DOHH2 (cell line): ENCODE measurements around the gene ANTXR1.

Experiments
- H3F3A ChIP-seq: fragments of 200-600 bp; sonication (generic), shearing (Covaris generic); 2 replicates; pipeline ENCODE4 v1.6.0; 2016; ENCODE audit warnings: antibody characterized with exemption, mild to moderate bottlenecking; ENCODE audit not compliant: control insufficient read depth, insufficient read depth
- H3K27ac ChIP-seq: fragments of 200-600 bp; sonication (generic); 2 replicates; pipeline ENCODE4 v1.5.1; 2014; ENCODE audit warnings: low read depth, mild to moderate bottlenecking, low read length, moderate library complexity
- H3K27me3 ChIP-seq: fragments of 200-600 bp; sonication (generic); 2 replicates; pipeline ENCODE4 v1.6.1; 2014; ENCODE audit warnings: mild to moderate bottlenecking, low read length, mixed read lengths; ENCODE audit not compliant: control insufficient read depth
- H3K36me3 ChIP-seq: fragments of 200-600 bp; sonication (generic); 2 replicates; pipeline ENCODE4 v1.6.1; 2014; ENCODE audit warnings: mild to moderate bottlenecking, low read length, moderate library complexity, mixed read lengths; ENCODE audit not compliant: control insufficient read depth
- H3K4me1 ChIP-seq: fragments of 200-600 bp; sonication (generic); 2 replicates; pipeline ENCODE4 v1.6.1; 2014; ENCODE audit warnings: mild to moderate bottlenecking, low read length, mixed read lengths; ENCODE audit not compliant: control insufficient read depth
- H3K4me2 ChIP-seq: fragments of 200-600 bp; sonication (generic); 2 replicates; pipeline ENCODE4 v1.6.0; 2014; ENCODE audit warnings: mild to moderate bottlenecking, low read length, moderate library complexity
- H3K4me3 ChIP-seq: fragments of 200-600 bp; sonication (generic); 2 replicates; pipeline ENCODE4 v1.5.1; 2014; ENCODE audit warnings: mild to moderate bottlenecking, low read length, mixed read lengths
- H3K79me2 ChIP-seq: fragments of 200-600 bp; sonication (generic); 2 replicates; pipeline ENCODE4 v1.6.1; 2014; ENCODE audit warnings: mild to moderate bottlenecking, low read length, mixed read lengths; ENCODE audit not compliant: control insufficient read depth
- H3K9me2 ChIP-seq: fragments of 200-600 bp; sonication (generic); replicated peaks from 2 replicates; pipeline ENCODE4 v1.6.1; 2014; ENCODE audit warnings: mild to moderate bottlenecking, low read length, mixed read lengths; ENCODE audit not compliant: control insufficient read depth
- H3K9me3 ChIP-seq: fragments of 200-600 bp; sonication (generic); 2 replicates; pipeline ENCODE4 v1.6.1; 2014; ENCODE audit warnings: antibody characterized with exemption, low read length, mixed read lengths; ENCODE audit not compliant: control insufficient read depth, insufficient read depth
- H4K20me1 ChIP-seq: fragments of 200-600 bp; sonication (generic); 2 replicates; pipeline ENCODE4 v1.6.0; 2014; ENCODE audit warnings: low read depth, mild to moderate bottlenecking, antibody characterized with exemption, low read length, moderate library complexity; ENCODE audit not compliant: control insufficient read depth, insufficient read depth
- CTCF ChIP-seq: fragments of 200-600 bp; sonication (generic); IDR thresholded peaks from one replicate; pipeline ENCODE4 v1.5.1; 2014; ENCODE audit warnings: antibody characterized with exemption, mild to moderate bottlenecking, low read depth, low read length; ENCODE audit not compliant: poor library complexity, severe bottlenecking
- EZH2phosphoT487 ChIP-seq: fragments of 200-600 bp; sonication (generic); IDR thresholded peaks from 2 replicates; pipeline ENCODE4 v1.6.1; 2017; ENCODE audit warnings: borderline replicate concordance, mild to moderate bottlenecking, antibody characterized with exemption, low read length, moderate library complexity, mixed read lengths

The ANTXR1 gene

DNA sequence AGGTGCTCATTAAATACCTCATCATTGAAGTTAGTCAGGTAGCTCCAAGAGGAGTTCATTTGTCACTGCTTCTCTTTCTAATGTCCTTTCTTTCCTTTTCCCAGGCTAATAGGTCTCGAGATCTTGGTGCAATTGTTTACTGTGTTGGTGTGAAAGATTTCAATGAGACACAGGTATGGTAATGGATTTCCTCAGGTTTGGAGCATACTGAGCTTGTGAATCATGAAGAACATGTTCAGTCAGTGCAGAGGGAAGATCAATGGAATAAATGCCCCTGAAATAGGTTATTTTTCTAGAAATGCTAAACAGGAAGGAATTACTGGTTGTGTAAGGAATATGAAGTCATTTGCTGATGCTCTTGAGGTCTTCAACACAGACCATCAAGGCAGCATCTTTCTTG is 62.5 kb downstream of the ANTXR1 start:
- Histone ChIP-seq H3K9me2 (no peaks in the 10 kb centered on the region), H3F3A (no peaks in the 10 kb centered on the region), H3K4me1 (no peaks in the 10 kb centered on the region), H3K4me3 (no peak overlapping the region), H4K20me1 (no peaks in the 10 kb centered on the region), H3K27me3 (0 out of 2 replicates have a peak, but pooled peaks cover 7% of the 10 kb centered on the region), H3K9me3 (no peaks in the 10 kb centered on the region), H3K79me2 (no peaks in the 10 kb centered on the region), H3K4me2 (no peak overlapping the region), H3K27ac (no peak overlapping the region), H3K36me3 (no peaks in the 10 kb centered on the region)
- no peak for TF ChIP-seq EZH2phosphoT487

DNA sequence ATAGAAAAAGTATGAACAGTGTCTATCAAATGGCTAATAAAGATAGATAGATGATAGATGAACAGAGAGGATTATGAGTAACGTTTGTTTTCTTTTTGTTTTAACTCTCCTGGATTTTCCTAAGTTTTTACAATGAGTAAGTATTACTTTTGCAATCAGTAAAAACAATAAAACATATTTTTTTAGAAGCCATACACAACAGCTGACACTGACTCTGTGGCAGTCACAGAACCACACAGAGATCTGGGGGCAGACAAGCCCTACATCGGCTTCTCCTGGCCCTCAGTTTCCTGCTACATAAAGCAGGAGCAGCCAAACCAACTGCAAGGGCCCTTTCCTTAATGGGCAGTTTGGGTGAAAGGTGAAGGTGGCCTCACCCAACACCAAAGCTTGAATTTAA is 63.6 kb downstream of the ANTXR1 start:
- Histone ChIP-seq H3K4me3 (no peak overlapping the region), H3K36me3 (no peaks in the 10 kb centered on the region)

GRCh38 chr2:69077252-69077950 is 64.4 kb downstream of the ANTXR1 start:
- Histone ChIP-seq H3K4me2 (no peak overlapping the region), H3K9me2 (no peaks in the 10 kb centered on the region), H3K27ac (no peak overlapping the region), H3K79me2 (no peaks in the 10 kb centered on the region), H3K9me3 (no peaks in the 10 kb centered on the region), H3K4me1 (no peaks in the 10 kb centered on the region), H3F3A (no peaks in the 10 kb centered on the region), H4K20me1 (no peaks in the 10 kb centered on the region), H3K27me3 (peaks cover 7% of the 10 kb centered on the region; the same call in 1 of the 2 replicates), H3K36me3 (no peaks in the 10 kb centered on the region), H3K4me3 (no peak overlapping the region)
- no peak for TF ChIP-seq CTCF
- no peak for TF ChIP-seq EZH2phosphoT487

More for the DNA sequence above, 63.6 kb downstream of the ANTXR1 start:
- no peaks in the 10 kb centered on the region for H3F3A ChIP-seq
- no peaks in the 10 kb centered on the region for H3K4me1 ChIP-seq
- H4K20me1 ChIP-seq, result no peaks in the 10 kb centered on the region
- H3K9me2 ChIP-seq, result no peaks in the 10 kb centered on the region
- no peaks in the 10 kb centered on the region for H3K9me3 ChIP-seq
- no peak overlapping the region for H3K27ac ChIP-seq
- peaks cover 7% of the 10 kb centered on the region; the same call in 1 of the 2 replicates for H3K27me3 ChIP-seq
- TF ChIP-seq EZH2phosphoT487, result no peak
- no peak for TF ChIP-seq CTCF
- H3K79me2 ChIP-seq, result no peaks in the 10 kb centered on the region
- no peak overlapping the region for H3K4me2 ChIP-seq

- no peaks in the 10 kb centered on the region for H3K9me2 ChIP-seq
- no peaks in the 10 kb centered on the region for H3F3A ChIP-seq
- no peaks in the 10 kb centered on the region for H3K9me3 ChIP-seq
- H4K20me1 ChIP-seq, result no peaks in the 10 kb centered on the region
- H3K79me2 ChIP-seq, result no peaks in the 10 kb centered on the region
- H3K4me2 ChIP-seq, result no peak overlapping the region
- no peak overlapping the region for H3K27ac ChIP-seq
- no peak overlapping the region for H3K4me3 ChIP-seq
- no peak for TF ChIP-seq EZH2phosphoT487
- TF ChIP-seq CTCF, result no peak
- no peaks in the 10 kb centered on the region for H3K4me1 ChIP-seq
- no peaks in the 10 kb centered on the region for H3K36me3 ChIP-seq
- H3K27me3 ChIP-seq, result no peaks in the 10 kb centered on the region; the same call in 1 of the 2 replicates
These were observed 67.1 kb downstream of the ANTXR1 start for GRCh38 chr2:69080071-69080470.
